UCSD-AML1 (cell line): ENCODE data around the gene UBASH3A.

Source experiments
- DNase-seq: peaks from one replicate; lab custom pipeline; 2025; ENCODE audit not compliant: unreplicated experiment; lab: John Stamatoyannopoulos, UW

Gene UBASH3A

DNA sequence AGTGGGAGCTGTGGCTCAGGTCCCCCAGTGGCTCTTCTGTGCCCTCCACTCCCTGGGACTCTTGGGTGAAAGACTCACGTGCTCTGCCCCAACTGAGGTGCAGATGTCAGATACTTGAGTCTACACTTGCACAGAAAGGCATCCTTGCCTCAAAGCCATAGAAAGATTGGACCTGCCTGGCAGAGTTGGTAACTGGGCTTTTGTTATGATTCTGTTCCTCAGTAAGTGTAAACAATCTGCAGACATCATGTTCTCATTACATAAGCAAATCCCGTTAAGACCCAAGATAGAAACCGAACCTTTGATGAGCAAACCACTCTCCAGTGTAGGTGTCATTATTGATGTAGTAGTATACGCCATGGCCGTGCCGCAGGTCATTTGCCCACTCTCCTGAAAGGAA, 82.4 kb downstream of the UBASH3A start:
- no peak for DNase-seq

DNA sequence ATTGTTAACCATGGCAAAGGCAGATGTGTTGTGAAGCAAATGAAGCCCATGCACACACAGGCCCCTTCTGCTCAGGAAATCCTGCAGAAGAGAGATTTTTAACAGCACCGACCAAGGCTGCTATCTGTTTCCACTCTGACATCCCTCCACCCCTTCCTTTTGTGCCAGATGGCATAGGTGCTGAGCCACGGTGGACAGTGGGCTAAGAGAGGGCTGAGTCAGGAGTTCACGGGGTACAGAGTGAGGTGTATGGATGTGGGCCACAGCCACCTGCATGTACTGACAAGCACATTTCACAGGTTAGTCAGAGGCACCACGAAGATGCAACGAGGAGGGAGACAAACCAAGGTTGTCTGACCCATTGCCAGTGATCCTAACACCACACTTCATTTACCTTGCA, 82.8 kb downstream of the UBASH3A start:
- peak; percentile 45 for DNase-seq

DNA sequence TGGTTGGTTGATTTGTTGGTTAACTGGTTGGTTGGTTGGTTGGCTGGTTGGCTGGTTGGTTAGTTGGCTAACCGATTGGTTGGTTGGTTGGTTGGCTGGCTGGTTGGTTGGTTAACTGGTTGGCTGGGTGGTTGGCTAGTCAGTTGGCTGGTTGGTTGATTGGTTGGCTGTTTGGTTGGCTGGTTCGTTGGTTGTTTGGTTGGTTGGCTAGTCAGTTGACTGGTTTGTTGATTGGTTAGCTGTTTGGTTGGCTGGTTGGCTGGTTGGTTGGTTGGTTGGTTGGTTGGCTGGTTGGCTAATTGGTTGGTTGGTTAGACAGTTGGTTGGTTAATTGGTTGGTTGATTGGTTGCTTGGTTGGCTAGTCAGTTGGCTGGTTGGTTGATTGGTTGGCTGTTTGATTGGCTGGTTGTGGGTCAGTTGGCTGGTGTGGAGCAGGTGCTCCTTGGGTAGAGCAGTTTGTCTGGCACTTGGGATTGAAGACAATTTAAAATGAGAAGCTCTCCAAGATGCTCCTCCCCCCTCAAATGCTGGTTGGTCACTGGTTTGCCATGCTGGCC, 85.4 kb downstream of the UBASH3A start:
- DNase-seq, result no peak

DNA sequence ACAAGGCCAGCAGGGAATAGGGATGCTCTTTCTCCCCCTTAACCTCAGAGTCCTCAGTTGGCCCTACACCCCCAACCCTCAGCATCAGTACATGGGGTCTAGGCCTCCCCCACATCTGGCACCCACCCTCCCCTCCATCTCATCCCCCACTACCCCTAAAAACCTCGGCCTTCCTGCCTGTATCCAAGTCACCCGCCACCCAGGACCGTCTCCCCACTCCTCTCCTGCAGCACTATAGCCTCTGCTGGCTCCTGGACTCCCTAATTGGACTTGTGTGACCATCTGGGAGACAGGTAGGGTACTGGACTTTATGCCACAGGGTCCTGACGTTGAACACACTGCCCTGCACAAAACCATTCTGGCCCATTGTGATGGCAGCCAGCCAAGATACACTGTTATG, 86.3 kb downstream of the UBASH3A start:
- no peak for DNase-seq

DNA sequence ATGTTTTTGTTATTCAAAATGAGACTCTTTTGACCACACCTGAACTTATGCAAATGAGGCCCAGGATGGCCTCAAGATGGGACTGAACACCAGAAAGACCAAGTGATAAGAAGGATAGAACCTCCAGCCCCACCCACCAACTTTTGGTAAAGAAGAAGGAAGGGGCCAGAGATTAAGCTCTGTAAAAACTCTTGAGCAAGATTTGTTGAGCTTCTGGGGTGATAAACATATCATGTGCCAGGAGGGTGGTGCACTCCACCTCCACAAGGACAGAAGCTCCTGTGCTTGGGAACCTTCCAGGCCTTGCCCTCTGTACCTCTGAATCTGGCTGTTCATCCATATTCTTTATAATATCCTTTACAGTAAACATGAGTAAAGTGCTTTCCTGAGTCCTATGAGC, 87.0 kb downstream of the UBASH3A start:
- no peak for DNase-seq

DNA sequence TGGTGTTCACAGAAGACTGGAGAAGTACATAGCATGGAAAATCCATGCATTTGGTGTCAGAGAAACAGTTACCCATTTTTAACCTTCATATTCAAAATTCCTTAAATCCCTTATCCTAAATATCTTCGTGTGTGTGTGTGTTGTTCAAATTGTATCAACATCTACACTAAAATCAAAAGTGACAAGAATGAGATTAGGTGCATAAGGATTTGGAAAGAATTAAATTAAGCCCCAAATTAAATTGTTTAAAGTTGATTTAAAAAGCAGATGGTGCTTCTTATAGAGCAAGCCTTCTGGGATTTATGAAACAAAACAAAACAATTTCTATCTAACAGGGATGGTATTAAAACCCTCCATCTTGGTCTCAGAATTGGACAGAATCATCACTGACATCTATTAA, 87.6 kb downstream of the UBASH3A start:
- DNase-seq, result no peak

GRCh38 chr21:42492201-42492600, 88.5 kb downstream of the UBASH3A start:
- peak; percentile 57 for DNase-seq

DNA sequence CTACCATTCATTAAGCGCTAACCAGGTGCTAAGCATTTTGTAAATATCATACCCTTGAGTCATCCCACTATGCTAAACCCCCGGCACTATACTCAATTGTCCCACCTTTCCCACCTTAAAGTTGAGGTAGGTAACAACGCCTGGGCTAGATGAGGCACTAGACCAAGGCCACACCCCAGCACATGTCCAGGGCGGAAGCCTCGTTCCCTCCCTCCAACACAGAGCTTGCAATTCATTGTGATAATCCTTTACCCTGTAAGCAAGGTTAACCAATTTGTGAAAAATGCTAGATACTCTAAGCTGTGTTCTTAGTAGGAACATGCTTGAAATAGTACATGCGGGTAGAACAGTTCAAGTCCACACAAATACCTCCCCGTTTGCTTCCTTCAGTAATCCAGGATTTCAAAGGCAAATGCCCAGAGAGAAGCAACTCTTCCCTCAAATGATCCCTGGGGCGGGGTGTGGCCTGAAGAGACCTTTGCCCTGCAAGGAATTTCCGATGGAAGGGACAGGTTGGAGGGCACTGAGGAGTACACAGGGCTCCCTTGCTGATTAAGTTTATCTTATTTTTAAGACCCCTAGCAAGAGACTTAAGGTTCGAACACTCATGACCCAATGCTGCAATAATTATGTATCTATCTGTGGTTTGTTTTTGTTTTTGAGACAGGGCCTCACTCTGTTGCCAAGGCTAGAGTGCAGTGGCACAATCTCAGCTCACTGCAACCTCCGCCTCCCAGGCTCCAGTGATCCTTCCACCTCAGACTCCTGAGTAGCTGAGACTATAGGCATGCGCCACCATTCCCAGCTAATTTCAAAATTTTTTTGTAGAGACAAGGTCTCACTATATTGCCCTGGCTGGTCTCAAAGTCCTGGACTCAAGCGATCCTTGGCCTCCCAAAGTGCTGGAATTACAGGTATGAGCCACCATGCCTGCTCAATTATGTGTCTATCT, 89.7 kb downstream of the UBASH3A start:
- DNase-seq, result no peak

- DNase-seq, result no peak
These were observed 91.3 kb downstream of the UBASH3A start for GRCh38 chr21:42495027-42495426.

DNA sequence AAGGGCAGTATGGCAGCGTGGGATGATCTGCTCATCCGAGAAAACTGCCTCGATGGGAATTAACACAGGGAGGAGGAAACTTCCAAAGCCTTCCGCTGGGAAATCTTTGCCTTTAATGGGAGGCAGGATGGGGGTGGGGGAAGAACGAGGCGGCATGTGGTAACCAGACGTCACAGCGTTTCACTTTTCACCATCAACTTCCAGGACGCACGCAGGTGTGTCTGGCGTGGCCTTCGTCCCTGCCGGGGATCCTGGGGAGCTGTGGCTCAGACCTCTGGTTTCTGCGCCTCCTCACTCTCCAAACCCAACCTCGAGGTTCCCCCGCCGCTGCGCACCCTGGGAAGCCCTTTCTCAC, 92.0 kb downstream of the UBASH3A start:
- DNase-seq, result no peak

GRCh38 chr21:42496120-42496838, 92.6 kb downstream of the UBASH3A start, which contains the start of gene RSPH1:
Gene RSPH1 (minus strand): TSS chr21:42496224. CDS start chr21:42496186, 38 bp downstream.
- peak; percentile 99 for DNase-seq

GRCh38 chr21:42496839-42497202, 93.1 kb downstream of the UBASH3A start:
- DNase-seq, result no peak
